Mesodermal cell (in vitro differentiated cells): ENCODE measurements around the gene ELMOD3.
"Not testable (repeated sequence)": the region's sequence is repeated elsewhere in the genome, so short reads cannot be mapped to it uniquely, and the experiment has no call there.

ENCODE experiments used
- H3K27ac ChIP-seq: 2 replicates; pipeline ENCODE4 v1.7.0; 2013; ENCODE audit warnings: mild to moderate bottlenecking, low read depth, low read length, moderate library complexity; ENCODE audit not compliant: severe bottlenecking
- H3K36me3 ChIP-seq: 2 replicates; pipeline ENCODE4 v1.7.1; 2013; ENCODE audit warnings: mild to moderate bottlenecking, low read length, moderate library complexity; ENCODE audit not compliant: control insufficient read depth, insufficient read depth
- H3K4me1 ChIP-seq: one replicate; pipeline ENCODE4 v1.7.1; 2013; ENCODE audit warnings: mild to moderate bottlenecking, low read length; ENCODE audit not compliant: insufficient read depth, control insufficient read depth, poor library complexity, severe bottlenecking
- H3K4me3 ChIP-seq: 2 replicates; pipeline ENCODE4 v1.7.0; 2013; ENCODE audit warnings: low read length, control low read depth, mild to moderate bottlenecking; ENCODE audit not compliant: insufficient read depth, poor library complexity, severe bottlenecking; ENCODE audit errors: extremely low read depth
- H3K9me3 ChIP-seq: 2 replicates; pipeline ENCODE4 v1.7.1; 2013; ENCODE audit warnings: mild to moderate bottlenecking, low read length, moderate library complexity; ENCODE audit not compliant: control insufficient read depth
- WGBS, 2 experiments: methylation state at CpG; one replicate each; pipeline ENCODE4 v1.1.5; 2013; ENCODE audit warnings: missing lambda C conversion rate in 2 of 2; ENCODE audit not compliant: insufficient coverage in 2 of 2; 5-methylcytosine and 5-hydroxymethylcytosine counted together

ELMOD3 gene

DNA sequence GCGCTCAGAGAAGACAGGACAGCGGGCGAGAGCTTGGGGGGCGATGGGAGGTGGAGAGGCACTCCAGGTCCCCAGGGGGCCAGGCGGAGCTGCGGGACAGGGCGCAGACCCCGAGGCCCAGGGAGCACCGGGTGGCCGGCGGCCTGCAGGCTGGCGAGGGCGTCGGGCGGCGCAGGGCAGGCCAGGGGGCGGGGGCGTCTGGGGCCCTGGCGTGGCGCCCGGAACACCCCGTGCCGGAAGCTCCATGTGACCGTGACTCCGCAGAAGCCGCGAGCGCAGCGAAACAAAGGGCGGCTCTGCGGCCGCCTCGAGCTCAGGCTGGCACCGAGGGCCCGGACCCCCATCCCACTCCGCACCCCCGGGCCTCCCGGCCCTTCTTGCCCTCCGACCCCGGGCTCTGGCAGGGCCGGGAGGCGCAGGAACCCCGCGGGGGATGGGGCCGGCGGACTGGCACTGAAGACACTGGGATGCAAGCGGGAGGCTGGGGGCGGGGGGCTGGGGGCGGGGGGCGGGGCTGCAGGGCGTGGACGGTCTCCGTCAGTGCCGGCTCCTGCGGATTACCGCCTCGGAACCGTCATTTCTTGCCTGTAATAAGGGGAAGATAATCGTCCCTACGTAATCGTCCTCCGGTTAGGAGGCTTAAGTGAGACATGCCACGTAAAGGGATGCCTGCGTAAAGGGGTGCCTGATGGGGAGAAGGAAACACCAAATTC, 83.1 kb downstream of the ELMOD3 start:
- WGBS, 2 experiments: 5 to 9% methylated on average over 42 to 45 of the region's 64 CpGs
- H3K36me3 ChIP-seq: no peaks in the 10 kb centered on the region
- H3K9me3 ChIP-seq: no peaks in the 10 kb centered on the region
- H3K4me3 ChIP-seq: peak overlapping the region; percentile 21
- H3K27ac ChIP-seq: peak overlapping the region; percentile 86
- peaks cover 9% of the 10 kb centered on the region for H3K4me1 ChIP-seq

- 44 to 47% methylated on average over 3 to 15 of the region's 19 CpGs for WGBS, 2 experiments
- peaks cover 9% of the 10 kb centered on the region for H3K4me1 ChIP-seq
- H3K4me3 ChIP-seq: peak overlapping the region; percentile 21
- peak overlapping the region; percentile 86 for H3K27ac ChIP-seq
- no peaks in the 10 kb centered on the region for H3K36me3 ChIP-seq
- no peaks in the 10 kb centered on the region for H3K9me3 ChIP-seq
These were observed 83.8 kb downstream of the ELMOD3 start for GRCh38 chr2:85438201-85439024.

DNA sequence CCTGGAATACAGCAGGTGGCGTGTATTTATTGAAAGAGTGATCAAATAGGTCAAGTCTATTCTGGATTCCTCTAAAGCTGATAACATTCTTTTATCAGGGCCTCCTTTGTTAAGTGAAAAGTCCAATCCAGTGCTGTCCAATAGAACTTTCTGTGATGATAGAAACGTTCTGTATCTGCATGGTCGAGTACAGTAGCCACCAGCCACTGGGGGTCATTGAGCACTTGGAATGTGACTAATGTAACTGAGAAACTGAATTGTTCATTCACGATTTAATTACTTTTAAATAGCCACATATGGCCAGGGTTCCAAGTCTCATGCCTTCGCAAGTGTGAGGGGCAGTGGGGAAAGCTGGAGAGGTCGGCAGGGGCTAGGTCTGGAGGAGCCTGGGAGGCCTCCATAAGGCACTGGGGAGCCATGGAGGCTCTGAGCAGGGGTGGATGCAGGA, 84.5 kb downstream of the ELMOD3 start:
- no peaks in the 10 kb centered on the region for H3K9me3 ChIP-seq
- WGBS, 2 experiments: 98% methylated on average over 4 to 5 of the region's 6 CpGs
- H3K4me1 ChIP-seq: peaks cover 9% of the 10 kb centered on the region
- no peak overlapping the region for H3K4me3 ChIP-seq
- H3K27ac ChIP-seq: no peak overlapping the region
- no peaks in the 10 kb centered on the region for H3K36me3 ChIP-seq

- peaks cover 10% of the 10 kb centered on the region for H3K4me1 ChIP-seq
- not testable (repeated sequence) for H3K9me3 ChIP-seq, H3K4me3 ChIP-seq, H3K36me3 ChIP-seq, H3K27ac ChIP-seq
- WGBS, 2 experiments: 91 to 95% methylated on average over 4 to 7 of the region's 9 CpGs
These were observed 85.0 kb downstream of the ELMOD3 start for GRCh38 chr2:85439569-85439968.

DNA sequence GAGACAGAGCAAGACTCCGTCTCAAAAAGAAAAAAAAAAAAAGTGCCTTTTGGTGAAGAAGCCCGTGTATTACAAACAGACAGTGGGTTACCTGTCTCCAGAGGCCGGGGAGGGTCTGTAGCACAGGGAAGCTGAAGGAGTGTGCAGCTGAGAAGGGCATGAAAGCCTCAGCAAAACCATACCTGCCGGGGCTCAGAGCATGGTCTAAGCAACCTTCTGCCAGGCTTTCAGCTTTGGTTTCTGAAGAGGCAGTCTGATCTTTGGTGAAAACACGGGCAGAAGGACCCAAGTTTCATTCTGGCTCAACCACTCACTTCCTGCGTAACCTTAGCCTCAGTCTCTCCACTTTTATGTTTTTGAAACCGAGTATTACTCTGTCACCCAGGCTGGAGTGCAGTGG, 85.4 kb downstream of the ELMOD3 start:
- no peaks in the 10 kb centered on the region for H3K9me3 ChIP-seq
- peaks cover 14% of the 10 kb centered on the region for H3K4me1 ChIP-seq
- WGBS, 2 experiments: 91 to 93% methylated on average over 7 of the region's 7 CpGs
- H3K27ac ChIP-seq: no peak overlapping the region
- H3K36me3 ChIP-seq: no peaks in the 10 kb centered on the region
- H3K4me3 ChIP-seq: no peak overlapping the region

GRCh38 chr2:85440729-85441128, 86.2 kb downstream of the ELMOD3 start:
- Histone ChIP-seq H3K4me3 (no peak overlapping the region), H3K9me3 (no peaks in the 10 kb centered on the region), H3K36me3 (no peaks in the 10 kb centered on the region), H3K4me1 (peaks cover 21% of the 10 kb centered on the region), H3K27ac (no peak overlapping the region)
- WGBS, 2 experiments: 92 to 95% methylated on average over 3 to 4 of the region's 5 CpGs
